GM10248 (cell line): ENCODE results near the gene ZFPL1.

Experiments used
- CTCF ChIA-PET: fragments of 300-600 bp; sonication (Branson Sonifier 250); formaldehyde crosslinking; extraction: SDS; loops from one replicate; lab custom pipeline; 2021; ENCODE audit warnings: antibody characterized with exemption; lab: Yijun Ruan, JAX
- POLR2A ChIA-PET: fragments of 350-650 bp; sonication (Branson Sonifier 250); formaldehyde crosslinking; extraction: SDS; loops from one replicate; lab custom pipeline; 2020; ENCODE audit warnings: antibody characterized with exemption; lab: Yijun Ruan, JAX
- DNase-seq: peaks from one replicate; pipeline ENCODE4 v3.0.0; 2012; ENCODE audit errors: extremely low spot score
- TF ChIP-seq, protein P1 (sequence below): IDR thresholded peaks from 2 replicates; pipeline ENCODE4 v1.5.1; 2012; ENCODE audit warnings: mild to moderate bottlenecking, low read depth; ENCODE audit errors: extremely low read depth, missing control alignments, control extremely low read depth

The ZFPL1 gene

GRCh38 chr11:65136515-65137096, 52.6 kb downstream of the ZFPL1 start:
- TF ChIP-seq, protein P1, sequence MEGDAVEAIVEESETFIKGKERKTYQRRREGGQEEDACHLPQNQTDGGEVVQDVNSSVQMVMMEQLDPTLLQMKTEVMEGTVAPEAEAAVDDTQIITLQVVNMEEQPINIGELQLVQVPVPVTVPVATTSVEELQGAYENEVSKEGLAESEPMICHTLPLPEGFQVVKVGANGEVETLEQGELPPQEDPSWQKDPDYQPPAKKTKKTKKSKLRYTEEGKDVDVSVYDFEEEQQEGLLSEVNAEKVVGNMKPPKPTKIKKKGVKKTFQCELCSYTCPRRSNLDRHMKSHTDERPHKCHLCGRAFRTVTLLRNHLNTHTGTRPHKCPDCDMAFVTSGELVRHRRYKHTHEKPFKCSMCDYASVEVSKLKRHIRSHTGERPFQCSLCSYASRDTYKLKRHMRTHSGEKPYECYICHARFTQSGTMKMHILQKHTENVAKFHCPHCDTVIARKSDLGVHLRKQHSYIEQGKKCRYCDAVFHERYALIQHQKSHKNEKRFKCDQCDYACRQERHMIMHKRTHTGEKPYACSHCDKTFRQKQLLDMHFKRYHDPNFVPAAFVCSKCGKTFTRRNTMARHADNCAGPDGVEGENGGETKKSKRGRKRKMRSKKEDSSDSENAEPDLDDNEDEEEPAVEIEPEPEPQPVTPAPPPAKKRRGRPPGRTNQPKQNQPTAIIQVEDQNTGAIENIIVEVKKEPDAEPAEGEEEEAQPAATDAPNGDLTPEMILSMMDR: no peak
- ChIA-PET CTCF (interaction anchor here (0.9 to 4.6 kb wide), 10 partner anchors 9 to 193 kb away, joined by 3 to 22 read pairs (median 4); partner anchors contain the start of genes FAU, MRPL49 and TM7SF2), POLR2A (interaction anchor here (0.7 kb wide), 1 partner anchor 50 kb away, joined by 3 read pairs; no protein-coding TSS in a partner anchor)
- DNase-seq: no peak
